ENCODE measurements around the gene KRT74. TPM values are rescaled to one million over a fixed set of nuclear protein-coding genes. Genes with fewer than 3 reads are reported as not detected.

KRT74 gene
- polyA plus RNA-seq, 2 of the 4 experiments (the other 2 are of a cell fraction), result not detected

- Histone ChIP-seq H3K27ac (no peak overlapping the region), H3K9me3 (no peaks in the 10 kb centered on the region), H3K4me2 (no peak overlapping the region), H3K4me3 (no peak overlapping the region), H3K4me1 (no peaks in the 10 kb centered on the region)
- no peak for FAIRE-seq
- no peak for DNase-seq (ENCODE audit: low read depth in 1 of 2, low spot score in 1 of 2)
- CTCF ChIA-PET, result interaction anchor here (1.3 to 13.8 kb wide), 3 partner anchors 15 to 284 kb away, joined by 4 to 492 read pairs (median 15); no protein-coding TSS in a partner anchor
- POLR2A ChIA-PET, result no interaction called here
- TF ChIP-seq POLR2A (IDR thresholded peaks at IDR 0.05; ENCODE audit: low read length), result no peak
- TF ChIP-seq CTCF (IDR thresholded peaks at IDR 0.05), result no peak
- no peak for TF ChIP-seq MAZ (IDR thresholded peaks at IDR 0.05; ENCODE audit: borderline replicate concordance, low read depth, low read length)
- no peak for TF ChIP-seq RCOR1 (IDR thresholded peaks at IDR 0.05; ENCODE audit: low read depth, low read length)
- no peak for TF ChIP-seq HOXB5 (CRISPR knock-in tag; IDR thresholded peaks at IDR 0.05)
- no peak for TF ChIP-seq ZNF302 (CRISPR knock-in tag; IDR thresholded peaks at IDR 0.05)
- TF ChIP-seq NPAS2 (CRISPR knock-in tag; IDR thresholded peaks at IDR 0.05; ENCODE audit: borderline replicate concordance), result no peak
- no peak for TF ChIP-seq GATA3 (IDR thresholded peaks at IDR 0.05; ENCODE audit: borderline replicate concordance)
- TF ChIP-seq EHF (CRISPR knock-in tag; IDR thresholded peaks at IDR 0.05), result no peak
- no peak for TF ChIP-seq SMC3 (IDR thresholded peaks at IDR 0.05)
- no peak for TF ChIP-seq MAFK (IDR thresholded peaks at IDR 0.05; ENCODE audit: partially characterized antibody)
- no peak for TF ChIP-seq POLR2AphosphoS2 (conservative IDR thresholded peaks at IDR 0.05; ENCODE audit: low read length)
- TF ChIP-seq RFX5 (IDR thresholded peaks at IDR 0.05), result no peak
- no peak for TF ChIP-seq RNF2 (IDR thresholded peaks at IDR 0.05; ENCODE audit: borderline replicate concordance, low read depth)
- TF ChIP-seq JUN (IDR thresholded peaks at IDR 0.05), result no peak
- 72% methylated on average over 6 of the region's 6 CpGs for WGBS (ENCODE audit: missing lambda C conversion rate)
- ATAC-seq, result no peak
These were observed 16.4 kb upstream of the KRT74 start for GRCh38 chr12:52590021-52590420.

GRCh38 chr12:52587563-52587962 lies 13.9 kb upstream of the KRT74 start:
- Histone ChIP-seq H3K27ac (no peak overlapping the region), H3K4me2 (no peak overlapping the region), H3K9me3 (no peaks in the 10 kb centered on the region), H3K4me3 (no peak overlapping the region), H3K4me1 (peaks cover 8% of the 10 kb centered on the region)
- ATAC-seq (no peak), FAIRE-seq (no peak), DNase-seq (ENCODE audit: low read depth in 1 of 2, low spot score in 1 of 2) (no peak)
- ChIA-PET CTCF (interaction anchor here (1.4 to 13.8 kb wide), 3 partner anchors 214 to 465 kb away, joined by 3 to 492 read pairs (median 15); no protein-coding TSS in a partner anchor), POLR2A (no interaction called here)
- WGBS (ENCODE audit: missing lambda C conversion rate), result 89% methylated on average over 17 of the region's 17 CpGs
- no peak for TF ChIP-seq EHF (CRISPR knock-in tag; IDR thresholded peaks at IDR 0.05)
- TF ChIP-seq EP300 (IDR thresholded peaks at IDR 0.05), result no peak
- TF ChIP-seq HEYL (CRISPR knock-in tag; IDR thresholded peaks at IDR 0.05), result no peak
- TF ChIP-seq PHF8 (IDR thresholded peaks at IDR 0.05; ENCODE audit: borderline replicate concordance, low read depth), result no peak
- TF ChIP-seq BHLHE40 (IDR thresholded peaks at IDR 0.05; ENCODE audit: low read depth, low read length), result no peak
- no peak for TF ChIP-seq ATOH8 (CRISPR knock-in tag; IDR thresholded peaks at IDR 0.05; ENCODE audit: low read depth)
- TF ChIP-seq PBX3 (IDR thresholded peaks at IDR 0.05), result no peak
- TF ChIP-seq RFX5 (IDR thresholded peaks at IDR 0.05), result no peak
- no peak for TF ChIP-seq FOXS1 (CRISPR knock-in tag; IDR thresholded peaks at IDR 0.05)

GRCh38 chr12:52585946-52586345 lies 12.3 kb upstream of the KRT74 start:
- CTCF ChIA-PET, result interaction anchor here (0.8 to 13.8 kb wide), 9 partner anchors 12 to 442 kb away, joined by 3 to 492 read pairs (median 3); no protein-coding TSS in a partner anchor
- no peak overlapping the region for H3K27ac ChIP-seq
- 88% methylated on average over 9 of the region's 9 CpGs for WGBS (ENCODE audit: missing lambda C conversion rate)
- peaks cover 24% of the 10 kb centered on the region for H3K4me1 ChIP-seq
- DNase-seq (ENCODE audit: low read depth in 1 of 2, low spot score in 1 of 2), result no peak
- H3K4me2 ChIP-seq, result no peak overlapping the region
- H3K4me3 ChIP-seq, result no peak overlapping the region
- TF ChIP-seq EHF (CRISPR knock-in tag; IDR thresholded peaks at IDR 0.05) (no peak), PBX3 (IDR thresholded peaks at IDR 0.05) (no peak)
- FAIRE-seq, result no peak
- POLR2A ChIA-PET, result no interaction called here
- no peak for ATAC-seq
- H3K9me3 ChIP-seq, result no peaks in the 10 kb centered on the region

Measured in A549 (cell line).